Heart right ventricle (tissue), 16 donors: Measurements from ENCODE around the gene TTC31. TPM values are rescaled to one million over a fixed set of nuclear protein-coding genes. Genes with fewer than 3 reads are reported as not detected.

Experiments
- ATAC-seq, 8 donors: fragments of 200-7000 bp; cut with Tn5 transposase; one replicate each; pipeline ENCODE4 v1.9.1; 2020; ENCODE audit warnings: mild to moderate bottlenecking in 8 of 8, moderate library complexity in 8 of 8, moderate number of reproducible peaks in 1 of 8
- DNase-seq, 2 donors: peaks; one replicate each; pipeline ENCODE4 v3.0.0-alpha.2; 2020
- H3K27ac ChIP-seq, 10 donors: fragments of 200-600 bp; sonication (generic) in 2 of 10; one replicate each; pipeline versions ENCODE4 v1.5.0 to v1.8.0; 2020 to 2022; ENCODE audit warnings: mild to moderate bottlenecking in 3 of 10
- H3K27me3 ChIP-seq, 7 donors: fragments of 200-600 bp; one replicate each; pipeline ENCODE4 v1.8.0; 2021 to 2022; ENCODE audit warnings: mild to moderate bottlenecking in 2 of 7
- H3K36me3 ChIP-seq, 9 donors: fragments of 200-600 bp; sonication (generic) in 1 of 9; one replicate each; pipeline versions ENCODE4 v1.5.0 to v1.8.0; 2020 to 2022; ENCODE audit warnings: mild to moderate bottlenecking in 2 of 9
- H3K4me1 ChIP-seq, 9 donors: fragments of 200-600 bp; sonication (generic) in 1 of 9; one replicate each; pipeline versions ENCODE4 v1.5.0 to v1.8.0; 2020 to 2022; ENCODE audit warnings: mild to moderate bottlenecking in 4 of 9
- H3K4me3 ChIP-seq, 10 donors: fragments of 200-600 bp; sonication (generic) in 2 of 10; one replicate each; pipeline versions ENCODE4 v1.5.0 to v1.8.0; 2020 to 2022; ENCODE audit warnings: mild to moderate bottlenecking in 7 of 10, moderate library complexity in 2 of 10
- H3K9me3 ChIP-seq, 11 donors: fragments of 200-600 bp in 10 of 11; sonication (generic) in 2 of 11; one replicate each; pipeline versions ENCODE4 v1.5.0 to v1.8.0; 2013 to 2022; ENCODE audit warnings: mild to moderate bottlenecking in 2 of 11, control low read depth in 1 of 11, moderate library complexity in 1 of 11
- WGBS, 2 donors: extraction: QIAGEN DNeasy Blood & Tissue Kit; methylation state at CpG; one replicate each; pipeline ENCODE4 v1.1.7; 2013; ENCODE audit warnings: inconsistent platforms in 1 of 2; 5-methylcytosine and 5-hydroxymethylcytosine counted together
- intact Hi-C, 10 donors: fragments of 100-400 bp; cut with DNase I; formaldehyde crosslinking; loops; one replicate each; pipeline versions ENCODE4 v1.11.1 to v1.14.2; 2022
- long read RNA-seq, 3 donors: library from polyadenylated mRNA; unstranded; transcript quantifications; one replicate each; pipeline ENCODE4 v2.0.0, GENCODE V29; 2020 to 2021
- polyA plus RNA-seq, 2 donors: library from polyadenylated mRNA; stranded (reverse); fragments of 200-250 nt; gene quantifications; one replicate each; pipeline ENCODE4 v1.2.3, GENCODE V29; 2013
- total RNA-seq, 10 donors: library from RNA; stranded (reverse); fragmentation: NEBNext Ultra II Directional in 3 of 10; extraction: Animal tissue kit (Norgen Biotek cat#: 25700) in 3 of 10; gene quantifications; one replicate each; pipeline versions ENCODE4 v1.2.1 to v1.2.4, GENCODE V29; 2021 to 2023
- TF ChIP-seq, protein P1 (sequence below), 9 donors: fragments of 200-600 bp; sonication (generic) in 2 of 9; IDR thresholded peaks; one replicate each; pipeline versions ENCODE4 v1.5.0 to v1.8.0; 2021 to 2022; ENCODE audit warnings: antibody characterized with exemption in 9 of 9, mild to moderate bottlenecking in 5 of 9, moderate library complexity in 1 of 9
- donor health status: Arrhythmogenic right ventricular cardiomyopathy.
- donor health status: ischemic (EF 13 %, LVEDD 7.1; RV severe dilation, severe dysfunction).
- donor health status: healthy with polysubstance abuse.
- donor health status: DM: no; HTN: yes; CAD: no.
- donor health status: DM: no; HTN: no; CAD: no.
- donor health status: ischemic (EF 25% LVEDD 6.9; RV normal size, moderate dysfunction).
- donor health status: ischemic (EF 25% LVEDD 5.7; RV mildly dilated, moderate dysfunction).
- donor health status: healthy.
- donor health status: DM: yes; HTN: yes; CAD: no.
- donor health status: Ischemic cardiomyopathy.
- donor health status: ischemic (EF 35%, LVEDD 5.7; RV mildly dilated, moderate dysfunction).
- donor health status: nonischemic (EF 11% LVEDD 7.7; RV severe dilation, severe dysfunction).
- donor health status: DM: yes; HTN: yes; CAD: no.
- donor health status: PGD.
- donor health status: ischemic (EF 29% LVEDD 5.4; RV normal size, mild dysfunction).
- donor health status: nonischemic (EF 23%, LVEDD 6.1; RV moderate dilation, normal function).

TTC31 gene
- total RNA-seq (10 to 100 TPM in 5 of 10 donors, 1 to 10 TPM in 5; 7.2 to 12.1 (median 9.4) TPM), polyA plus RNA-seq (10 to 100 TPM in 1 of 2 donors, 1 to 10 TPM in 1; 8.4 to 18.7 TPM)
- long read RNA-seq, donor 1, partial matches to known transcripts, result 2 of 9 reads
- long read RNA-seq, donor 1, other reads (novel, unspliced or antisense), result 6 of 9 reads
- long read RNA-seq, donor 2, partial matches to known transcripts, result 4 of 13 reads
- long read RNA-seq, donor 2, other reads (novel, unspliced or antisense), result 7 of 13 reads
- long read RNA-seq, donor 3, partial matches to known transcripts, result 0 of 9 reads
- long read RNA-seq, donor 3, other reads (novel, unspliced or antisense), result 6 of 9 reads

DNA sequence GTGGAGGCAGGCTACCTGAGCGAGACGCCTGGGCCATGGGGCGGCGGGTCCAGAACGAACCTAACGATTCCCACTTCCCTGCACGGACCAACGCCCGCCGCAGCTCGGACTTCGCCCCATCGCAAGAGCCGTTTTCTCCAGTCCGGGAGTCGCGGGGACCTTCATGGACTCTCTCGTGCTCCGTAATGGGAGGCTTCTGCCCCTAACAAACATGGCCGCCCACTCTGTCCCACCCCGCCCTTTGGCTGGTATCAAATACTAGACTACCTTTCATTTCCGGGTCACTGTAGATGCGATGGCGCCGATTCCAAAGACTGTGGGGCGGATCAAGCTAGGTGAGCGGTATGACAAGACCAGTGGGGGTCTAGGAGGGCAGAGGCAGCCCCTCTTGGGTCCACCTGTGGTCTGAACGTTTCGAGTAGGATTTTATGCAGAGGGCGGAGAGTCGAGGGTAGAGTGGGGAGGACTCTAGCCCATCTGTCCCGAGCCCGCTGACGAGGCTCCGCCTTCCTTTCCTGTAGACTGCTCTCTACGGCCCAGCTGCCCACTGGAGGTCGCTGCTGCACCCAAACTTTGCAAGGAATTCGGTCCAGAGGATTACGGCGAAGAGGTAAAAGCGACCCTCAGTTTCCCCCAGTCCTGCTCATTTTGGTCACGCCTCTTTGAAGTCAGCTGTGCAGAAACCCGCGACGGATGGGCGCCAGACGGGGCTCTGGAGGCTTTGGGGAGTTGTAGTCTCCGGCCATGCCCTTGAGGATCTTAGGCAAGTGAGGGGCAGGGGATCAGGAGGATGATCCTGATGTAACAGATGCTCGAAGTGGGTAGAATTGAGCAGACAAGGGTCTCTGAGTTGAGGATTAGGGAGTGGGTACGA is at the start of gene TTC31, which contains the start of gene CCDC142:
TSS of gene TTC31 (plus strand) at position 281 of the 874 bp plus-strand sequence. CDS start at position 296, 15 bp downstream.
TSS of gene CCDC142 (minus strand) at position 198 of the 874 bp plus-strand sequence. CDS start at position 37, 161 bp downstream.
- TF ChIP-seq, protein P1, sequence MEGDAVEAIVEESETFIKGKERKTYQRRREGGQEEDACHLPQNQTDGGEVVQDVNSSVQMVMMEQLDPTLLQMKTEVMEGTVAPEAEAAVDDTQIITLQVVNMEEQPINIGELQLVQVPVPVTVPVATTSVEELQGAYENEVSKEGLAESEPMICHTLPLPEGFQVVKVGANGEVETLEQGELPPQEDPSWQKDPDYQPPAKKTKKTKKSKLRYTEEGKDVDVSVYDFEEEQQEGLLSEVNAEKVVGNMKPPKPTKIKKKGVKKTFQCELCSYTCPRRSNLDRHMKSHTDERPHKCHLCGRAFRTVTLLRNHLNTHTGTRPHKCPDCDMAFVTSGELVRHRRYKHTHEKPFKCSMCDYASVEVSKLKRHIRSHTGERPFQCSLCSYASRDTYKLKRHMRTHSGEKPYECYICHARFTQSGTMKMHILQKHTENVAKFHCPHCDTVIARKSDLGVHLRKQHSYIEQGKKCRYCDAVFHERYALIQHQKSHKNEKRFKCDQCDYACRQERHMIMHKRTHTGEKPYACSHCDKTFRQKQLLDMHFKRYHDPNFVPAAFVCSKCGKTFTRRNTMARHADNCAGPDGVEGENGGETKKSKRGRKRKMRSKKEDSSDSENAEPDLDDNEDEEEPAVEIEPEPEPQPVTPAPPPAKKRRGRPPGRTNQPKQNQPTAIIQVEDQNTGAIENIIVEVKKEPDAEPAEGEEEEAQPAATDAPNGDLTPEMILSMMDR (IDR thresholded peaks at IDR 0.05), result peak; percentile 81 to 98 (median 88)
- H3K27me3 ChIP-seq, result no peaks in the 10 kb centered on the region
- H3K36me3 ChIP-seq, result peaks cover 0 to 64% (median 3%) of the 10 kb centered on the region in 9 donors
- peaks cover 10 to 40% (median 29%) of the 10 kb centered on the region in 9 donors for H3K4me1 ChIP-seq
- intact Hi-C loops, result loop anchor here in 9 of 10 donors (1.0 to 5.0 kb wide), 10 partner anchors 24 to 104 kb away; partner anchors contain the start of genes AUP1 (in 4 of the 9), HTRA2 (in 4 of the 9), PCGF1 (in 2 of the 9) and DQX1 (in 1 of the 9)
- H3K4me3 ChIP-seq, result peak within 1 kb of the TSS; percentile 74 to 97 (median 88)
- H3K27ac ChIP-seq, result peak within 1 kb of the TSS; percentile 78 to 94 (median 90)
- ATAC-seq (peak; percentile 98 to 99 (median 99)), DNase-seq (peak; percentile 94 to 98)
- WGBS, 2 donors, result 1% methylated on average over 50 of the region's 50 CpGs
- H3K9me3 ChIP-seq, result no peaks in the 10 kb centered on the region

DNA sequence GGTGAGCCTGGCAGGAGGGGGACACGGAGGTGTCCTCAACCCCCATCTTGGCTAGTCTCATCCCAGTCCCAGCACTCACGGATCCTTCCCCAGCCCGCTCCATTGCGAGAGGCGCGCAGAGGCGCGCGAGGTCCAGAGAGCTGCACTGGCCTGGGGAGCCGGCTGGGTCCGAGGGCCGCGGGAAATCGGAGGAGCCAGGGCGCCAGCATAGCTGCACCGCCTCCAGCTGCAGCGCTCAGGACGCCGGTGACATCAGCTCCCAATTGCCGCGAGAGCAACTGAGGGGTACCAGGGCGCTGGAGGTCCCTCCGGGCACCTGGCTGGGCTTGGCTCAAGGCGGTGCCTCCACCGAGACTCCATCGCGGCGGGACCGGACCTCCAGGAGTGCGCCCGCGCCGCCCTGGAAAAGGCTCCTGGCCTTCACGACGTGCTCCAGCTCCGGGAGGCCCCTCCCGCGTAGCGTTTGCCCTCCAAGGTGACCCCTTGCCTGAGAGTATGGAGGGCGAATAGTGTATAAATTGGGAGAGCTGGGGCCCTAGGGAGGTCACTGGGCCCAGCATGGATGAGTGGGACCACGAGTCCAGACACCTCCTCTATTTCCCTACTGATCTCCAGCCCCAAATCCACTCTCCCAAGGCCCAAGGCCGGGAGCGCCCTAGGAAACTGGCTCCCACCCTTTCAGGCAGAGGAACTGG is 46.6 kb upstream of the TTC31 start:
- H3K27me3 ChIP-seq, result peaks cover 0 to 22% (median 0%) of the 10 kb centered on the region in 7 donors
- peak overlapping the region in 7 of 10 donors; percentile 0 to 36 (median 24) for H3K4me3 ChIP-seq
- H3K4me1 ChIP-seq, result peaks cover 2 to 54% (median 37%) of the 10 kb centered on the region in 9 donors
- intact Hi-C loops, result no loop called here
- H3K9me3 ChIP-seq, result no peaks in the 10 kb centered on the region
- WGBS, 2 donors, result 58 to 68% methylated on average over 43 of the region's 43 CpGs
- peak overlapping the region in 8 of 10 donors; percentile 2 to 55 (median 37) for H3K27ac ChIP-seq
- DNase-seq, result no peak
- TF ChIP-seq, protein P1 (IDR thresholded peaks at IDR 0.05), result no peak
- no peak for ATAC-seq
- peaks cover 0 to 20% (median 5%) of the 10 kb centered on the region in 9 donors for H3K36me3 ChIP-seq

DNA sequence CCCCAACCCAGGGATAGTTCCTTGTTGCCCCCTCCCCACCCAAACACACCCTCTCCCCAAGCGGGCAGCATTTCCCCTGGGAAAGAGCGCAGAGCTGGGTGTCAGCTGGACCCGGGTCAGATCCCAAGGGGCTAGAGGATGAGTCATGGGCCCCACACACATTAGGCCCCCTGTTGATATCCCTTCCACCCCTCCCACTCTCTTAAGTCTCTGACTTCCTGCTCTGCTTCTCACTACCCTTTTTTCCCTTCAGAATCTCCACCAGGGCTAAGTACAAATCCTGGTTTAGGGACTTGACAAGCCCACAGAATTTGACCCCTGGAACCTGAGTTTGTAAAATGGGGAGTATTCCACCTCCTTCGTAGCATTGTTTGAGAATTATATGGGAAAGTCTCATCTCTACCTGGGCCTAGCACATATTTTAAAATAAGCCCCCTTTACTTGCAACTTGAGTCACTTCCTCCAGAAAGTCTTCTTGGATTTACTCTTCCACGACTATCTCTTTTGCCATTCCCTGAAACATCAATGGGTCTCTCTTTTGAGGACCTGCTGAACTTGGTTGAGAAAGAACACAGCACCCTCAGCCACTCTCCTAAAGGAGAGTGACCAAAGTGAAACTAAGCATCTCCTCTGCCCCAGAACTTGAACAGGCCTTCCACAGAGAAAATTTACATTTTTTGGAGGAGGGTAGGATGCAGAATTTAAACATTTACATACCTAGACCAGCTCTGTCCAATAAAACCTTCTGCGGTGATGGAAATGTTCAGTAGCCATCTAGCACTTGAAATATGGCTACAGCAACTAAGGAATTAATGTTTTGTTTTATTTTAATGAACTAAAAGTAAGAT is 45.8 kb upstream of the TTC31 start:
- Histone ChIP-seq H3K36me3 (peaks cover 0 to 12% (median 0%) of the 10 kb centered on the region in 9 donors), H3K4me1 (peaks cover 4 to 62% (median 45%) of the 10 kb centered on the region in 9 donors), H3K27ac (peak overlapping the region in 8 of 10 donors; percentile 2 to 55 (median 37)), H3K4me3 (peak overlapping the region in 4 of 10 donors; percentile 5 to 36 (median 26)), H3K9me3 (no peaks in the 10 kb centered on the region), H3K27me3 (peaks cover 0 to 31% (median 0%) of the 10 kb centered on the region in 7 donors)
- no peak for DNase-seq
- intact Hi-C loops, result no loop called here
- no peak for ATAC-seq
- TF ChIP-seq, protein P1 (IDR thresholded peaks at IDR 0.05), result no peak
- WGBS, 2 donors, result 66 to 71% methylated on average over 6 of the region's 6 CpGs
